ENCODE measurements around the gene DOK6. TPM values are rescaled to one million over a fixed set of nuclear protein-coding genes. Genes with fewer than 3 reads are reported as not detected.

The DOK6 gene
- total RNA-seq, 4 donors from 2014 or later, result 0.13 to 0.17 TPM; not detected in 2

- Histone ChIP-seq H3K36me3 (no peaks in the 10 kb centered on the region), H3K27ac (no peak overlapping the region), H3K9me3 (no peaks in the 10 kb centered on the region), H3K4me3 (no peak overlapping the region), H3K27me3 (no peaks in the 10 kb centered on the region), H3K4me1 (no peaks in the 10 kb centered on the region)
- TF ChIP-seq, protein P1, sequence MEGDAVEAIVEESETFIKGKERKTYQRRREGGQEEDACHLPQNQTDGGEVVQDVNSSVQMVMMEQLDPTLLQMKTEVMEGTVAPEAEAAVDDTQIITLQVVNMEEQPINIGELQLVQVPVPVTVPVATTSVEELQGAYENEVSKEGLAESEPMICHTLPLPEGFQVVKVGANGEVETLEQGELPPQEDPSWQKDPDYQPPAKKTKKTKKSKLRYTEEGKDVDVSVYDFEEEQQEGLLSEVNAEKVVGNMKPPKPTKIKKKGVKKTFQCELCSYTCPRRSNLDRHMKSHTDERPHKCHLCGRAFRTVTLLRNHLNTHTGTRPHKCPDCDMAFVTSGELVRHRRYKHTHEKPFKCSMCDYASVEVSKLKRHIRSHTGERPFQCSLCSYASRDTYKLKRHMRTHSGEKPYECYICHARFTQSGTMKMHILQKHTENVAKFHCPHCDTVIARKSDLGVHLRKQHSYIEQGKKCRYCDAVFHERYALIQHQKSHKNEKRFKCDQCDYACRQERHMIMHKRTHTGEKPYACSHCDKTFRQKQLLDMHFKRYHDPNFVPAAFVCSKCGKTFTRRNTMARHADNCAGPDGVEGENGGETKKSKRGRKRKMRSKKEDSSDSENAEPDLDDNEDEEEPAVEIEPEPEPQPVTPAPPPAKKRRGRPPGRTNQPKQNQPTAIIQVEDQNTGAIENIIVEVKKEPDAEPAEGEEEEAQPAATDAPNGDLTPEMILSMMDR (IDR thresholded peaks at IDR 0.05 in 4 of 5, conservative IDR thresholded peaks at IDR 0.05 in 1 of 5), result no peak
- TF ChIP-seq POLR2A (IDR thresholded peaks at IDR 0.05), result no peak
- no peak for ATAC-seq
- intact Hi-C loops (cut with DNase I; ENCODE audit: low total_unique reads), result no loop called here
- no peak for DNase-seq
- in situ Hi-C loops (cut with MboI; ENCODE audit: low sequenced_read_pairs in 4 of 4), result loop anchor here in 1 of 4 donors (25.0 kb wide), 1 partner anchor 93 kb away; no protein-coding TSS in a partner anchor
These were observed 404.3 kb downstream of the DOK6 start for GRCh38 chr18:69804776-69805501.

GRCh38 chr18:69808399-69808798, 407.7 kb downstream of the DOK6 start:
- Histone ChIP-seq H3K4me1 (no peaks in the 10 kb centered on the region), H3K36me3 (no peaks in the 10 kb centered on the region), H3K9me3 (no peaks in the 10 kb centered on the region), H3K27ac (no peak overlapping the region), H3K4me3 (no peak overlapping the region), H3K27me3 (no peaks in the 10 kb centered on the region)
- in situ Hi-C loops (cut with MboI; ENCODE audit: low sequenced_read_pairs in 4 of 4), result loop anchor here in 1 of 4 donors (25.0 kb wide), 1 partner anchor 96 kb away; no protein-coding TSS in a partner anchor
- DNase-seq (no peak), ATAC-seq (no peak)
- intact Hi-C loops (cut with DNase I; ENCODE audit: low total_unique reads), result no loop called here
- TF ChIP-seq, protein P1 (IDR thresholded peaks at IDR 0.05 in 4 of 5, conservative IDR thresholded peaks at IDR 0.05 in 1 of 5), result no peak
- no peak for TF ChIP-seq POLR2A (IDR thresholded peaks at IDR 0.05)

DNA sequence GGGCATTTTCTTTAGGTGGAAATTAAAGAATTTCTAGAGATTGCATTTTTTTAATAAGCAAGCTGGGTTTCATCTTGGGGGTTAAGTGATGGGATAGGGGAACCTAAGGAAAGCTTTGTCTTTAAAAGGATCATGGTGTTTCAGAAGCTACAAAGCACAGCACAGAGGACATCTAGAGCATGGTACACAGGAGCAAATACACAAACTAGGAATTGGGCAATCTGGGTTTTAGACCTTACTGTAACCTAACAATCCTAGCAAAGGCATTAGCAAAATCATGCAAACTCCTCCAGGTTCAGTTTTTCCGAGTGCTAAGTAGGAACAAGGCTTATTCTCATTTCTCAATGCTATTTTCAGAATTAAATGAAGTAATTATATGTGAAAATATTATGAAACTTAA, 412.9 kb downstream of the DOK6 start:
- Histone ChIP-seq H3K9me3 (no peaks in the 10 kb centered on the region), H3K4me3 (no peak overlapping the region), H3K27me3 (no peaks in the 10 kb centered on the region), H3K27ac (no peak overlapping the region), H3K36me3 (no peaks in the 10 kb centered on the region), H3K4me1 (no peaks in the 10 kb centered on the region)
- ATAC-seq, result no peak
- no peak for DNase-seq
- in situ Hi-C loops (cut with MboI; ENCODE audit: low sequenced_read_pairs in 4 of 4) (loop anchor here in 1 of 4 donors (25.0 kb wide), 1 partner anchor 101 kb away; no protein-coding TSS in a partner anchor), intact Hi-C loops (cut with DNase I; ENCODE audit: low total_unique reads) (no loop called here)
- no peak for TF ChIP-seq POLR2A (IDR thresholded peaks at IDR 0.05)

- DNase-seq (no peak), ATAC-seq (no peak)
- H3K27me3 ChIP-seq, result no peaks in the 10 kb centered on the region
- no peak overlapping the region for H3K4me3 ChIP-seq
- intact Hi-C loops (cut with DNase I; ENCODE audit: low total_unique reads), result no loop called here
- in situ Hi-C loops (cut with MboI; ENCODE audit: low sequenced_read_pairs in 4 of 4), result loop anchor here in 1 of 4 donors (25.0 kb wide), 1 partner anchor 103 kb away; no protein-coding TSS in a partner anchor
- H3K27ac ChIP-seq, result no peak overlapping the region
- H3K4me1 ChIP-seq, result no peaks in the 10 kb centered on the region
- no peaks in the 10 kb centered on the region for H3K36me3 ChIP-seq
- TF ChIP-seq POLR2A (IDR thresholded peaks at IDR 0.05), result no peak
- TF ChIP-seq, protein P1 (IDR thresholded peaks at IDR 0.05 in 4 of 5, conservative IDR thresholded peaks at IDR 0.05 in 1 of 5), result no peak
- no peaks in the 10 kb centered on the region for H3K9me3 ChIP-seq
These were observed 414.2 kb downstream of the DOK6 start for GRCh38 chr18:69814861-69815385.

DNA sequence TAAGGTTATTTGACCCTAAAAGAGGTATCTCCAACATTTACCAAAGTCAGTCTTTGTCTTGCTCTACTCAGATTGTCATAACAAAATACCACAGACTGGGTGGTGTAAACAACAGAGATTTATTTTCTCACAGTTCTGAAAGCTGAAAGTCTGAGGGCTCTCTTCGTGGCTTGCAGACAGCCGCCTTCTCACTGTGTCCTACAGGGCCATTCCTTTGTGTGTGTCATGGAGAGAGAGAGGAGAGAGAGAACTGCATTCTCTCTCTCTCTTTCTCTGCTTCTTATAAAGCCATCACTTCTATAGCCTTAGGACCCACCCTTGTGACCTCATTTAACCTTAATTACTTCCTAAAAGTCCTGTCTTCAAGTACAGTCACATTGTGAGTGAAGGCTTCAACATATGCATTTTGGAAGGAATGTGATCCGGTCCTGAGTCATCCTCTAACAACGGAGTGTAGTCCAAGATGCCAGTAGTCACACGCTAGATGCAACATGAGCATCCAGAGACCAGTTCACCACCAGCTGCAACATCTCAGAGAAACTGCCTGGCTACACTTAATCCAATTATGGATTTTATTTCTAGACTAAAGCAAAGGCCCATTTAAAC, 416.8 kb downstream of the DOK6 start:
- H3K4me1 ChIP-seq, result no peaks in the 10 kb centered on the region
- no peak overlapping the region for H3K27ac ChIP-seq
- ATAC-seq, result no peak
- H3K27me3 ChIP-seq, result no peaks in the 10 kb centered on the region
- in situ Hi-C loops (cut with MboI; ENCODE audit: low sequenced_read_pairs in 4 of 4), result loop anchor here in 1 of 4 donors (25.0 kb wide), 1 partner anchor 105 kb away; no protein-coding TSS in a partner anchor
- DNase-seq, result no peak
- H3K9me3 ChIP-seq, result no peaks in the 10 kb centered on the region
- no peak overlapping the region for H3K4me3 ChIP-seq
- TF ChIP-seq, protein P1 (IDR thresholded peaks at IDR 0.05 in 4 of 5, conservative IDR thresholded peaks at IDR 0.05 in 1 of 5), result no peak
- H3K36me3 ChIP-seq, result no peaks in the 10 kb centered on the region
- intact Hi-C loops (cut with DNase I; ENCODE audit: low total_unique reads), result no loop called here
